Transverse colon (tissue), 4 donors: Measurements from ENCODE around the gene GPC6. TPM values are rescaled to one million over a fixed set of nuclear protein-coding genes. Genes with fewer than 3 reads are reported as not detected.

Source experiments
- DNase-seq: peaks from one replicate; pipeline ENCODE4 v3.0.0-alpha.2; 2019
- H3K27ac ChIP-seq, 4 donors: fragments of 200-600 bp; sonication (generic); 2 replicates each; pipeline ENCODE4 v1.5.1; 2016 to 2018; ENCODE audit warnings: inconsistent platforms in 4 of 4
- H3K27me3 ChIP-seq: fragments of 200-600 bp; sonication (generic); 2 replicates; pipeline ENCODE4 v1.5.1; 2017; ENCODE audit warnings: inconsistent platforms
- H3K36me3 ChIP-seq, 4 donors: fragments of 200-600 bp; sonication (generic); 2 replicates each; pipeline ENCODE4 v1.5.1; 2017 to 2019; ENCODE audit warnings: inconsistent platforms in 4 of 4
- H3K4me1 ChIP-seq, 4 donors: fragments of 200-600 bp; sonication (generic); 2 replicates each; pipeline ENCODE4 v1.5.1; 2017 to 2020; ENCODE audit warnings: inconsistent platforms in 4 of 4
- H3K4me3 ChIP-seq, 4 donors: fragments of 200-600 bp; sonication (generic); 1 replicate in 1 of 4; 2 replicates in 3 of 4; pipeline versions ENCODE4 v1.5.1 to v1.6.1; 2017 to 2019; ENCODE audit warnings: inconsistent platforms in 4 of 4
- H3K9me3 ChIP-seq, 2 donors: fragments of 200-600 bp; sonication (generic); 2 replicates each; pipeline ENCODE4 v1.5.1; 2017 to 2019; ENCODE audit warnings: inconsistent platforms in 2 of 2
- EP300 ChIP-seq: sonication (generic); formaldehyde crosslinking; IDR thresholded peaks from one replicate; pipeline ENCODE4 v1.6.1; 2017; ENCODE audit warnings: antibody characterized with exemption, low read depth
- POLR2A ChIP-seq: fragments of 450-650 bp; IDR thresholded peaks from one replicate; pipeline ENCODE4 v1.6.1; 2016; ENCODE audit warnings: antibody characterized with exemption, mild to moderate bottlenecking, moderate library complexity
- POLR2AphosphoS5 ChIP-seq, 3 donors: sonication (generic); formaldehyde crosslinking; IDR thresholded peaks; one replicate each; pipeline ENCODE4 v1.6.1; 2016; ENCODE audit warnings: antibody characterized with exemption in 3 of 3
- WGBS, 2 donors: methylation state at CpG; one replicate each; pipeline ENCODE4 v1.1.5; 2018; ENCODE audit warnings: low coverage in 1 of 2; 5-methylcytosine and 5-hydroxymethylcytosine counted together
- in situ Hi-C, 4 donors: fragments of 200-750 bp; cut with MboI; loops; one replicate each; pipeline versions ENCODE4 v1.15.0 to v1.15.1; 2017; ENCODE audit warnings: low sequenced_read_pairs in 3 of 4, low pct_ligation_motif_present in 1 of 4, low pct_unique_long_range_greater_than_20kb in 1 of 4
- intact Hi-C: fragments of 100-400 bp; cut with DNase I; formaldehyde crosslinking; loops from one replicate; pipeline ENCODE4 v1.15.1; 2023; ENCODE audit warnings: low total_unique reads
- total RNA-seq, 4 donors: library from RNA; depleted of rRNA; stranded (reverse); fragments of >200 nt; gene quantifications; one replicate each; pipeline ENCODE4 v1.1.0, GENCODE V29; 2016
- TF ChIP-seq, protein P1 (sequence below), 5 experiments: fragments of 200-600 bp in 3 of 5; fragments of 450-650 bp in 2 of 5; sonication (generic) in 3 of 5; IDR thresholded peaks; 1 replicate in 2 of 5; 2 replicates in 3 of 5; pipeline ENCODE4 v1.5.1; 2016 to 2017; ENCODE audit warnings: antibody characterized with exemption in 5 of 5, inconsistent platforms in 3 of 5, mild to moderate bottlenecking in 2 of 5, moderate library complexity in 1 of 5

The GPC6 gene
- total RNA-seq, 4 donors from 2014 or later = 0.75 to 5.7 (median 4.0) TPM

- intact Hi-C loops = no loop called here
- in situ Hi-C loops = no loop called here
- no peak overlapping the region for H3K27ac ChIP-seq
Observed at GRCh38 chr13:94181461-94182107, 955.0 kb downstream of the GPC6 start.

DNA sequence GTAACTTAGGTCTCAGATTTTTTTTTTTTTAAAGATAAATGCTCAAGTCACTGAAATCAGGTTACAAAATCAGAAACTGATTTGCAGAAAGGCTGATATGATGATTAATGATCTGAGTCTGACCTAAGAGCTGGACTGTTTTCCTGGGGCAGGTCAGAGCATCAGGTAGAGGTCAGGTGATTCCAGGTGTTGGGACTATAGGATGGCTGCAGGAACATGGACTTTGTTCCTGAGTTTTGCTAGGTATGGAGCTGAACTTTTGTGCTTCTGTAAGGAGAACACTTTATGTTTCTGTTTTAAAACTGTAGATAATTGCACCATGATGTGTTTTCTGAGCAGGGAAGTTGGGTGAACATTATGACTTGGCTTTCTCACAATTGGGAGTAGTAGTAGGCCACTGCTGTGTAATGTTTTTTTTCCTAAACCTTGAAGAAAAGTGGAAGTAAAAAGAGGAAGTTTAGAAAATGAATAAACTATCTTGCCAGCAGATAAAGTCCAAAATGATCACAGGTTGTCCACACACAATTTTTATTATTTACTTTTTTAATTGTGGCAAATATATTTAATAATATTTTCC, 955.7 kb downstream of the GPC6 start:
- Histone ChIP-seq H3K36me3 (no peaks in the 10 kb centered on the region), H3K4me3 (no peak overlapping the region), H3K4me1 (peaks cover 0 to 9% (median 2%) of the 10 kb centered on the region in 4 donors), H3K27me3 (no peaks in the 10 kb centered on the region), H3K9me3 (no peaks in the 10 kb centered on the region), H3K27ac (no peak overlapping the region)
- DNase-seq = no peak
- intact Hi-C loops (no loop called here), in situ Hi-C loops (no loop called here)
- TF ChIP-seq POLR2AphosphoS5 (IDR thresholded peaks at IDR 0.05) (no peak), EP300 (no peak), POLR2A (no peak)
- TF ChIP-seq, protein P1, sequence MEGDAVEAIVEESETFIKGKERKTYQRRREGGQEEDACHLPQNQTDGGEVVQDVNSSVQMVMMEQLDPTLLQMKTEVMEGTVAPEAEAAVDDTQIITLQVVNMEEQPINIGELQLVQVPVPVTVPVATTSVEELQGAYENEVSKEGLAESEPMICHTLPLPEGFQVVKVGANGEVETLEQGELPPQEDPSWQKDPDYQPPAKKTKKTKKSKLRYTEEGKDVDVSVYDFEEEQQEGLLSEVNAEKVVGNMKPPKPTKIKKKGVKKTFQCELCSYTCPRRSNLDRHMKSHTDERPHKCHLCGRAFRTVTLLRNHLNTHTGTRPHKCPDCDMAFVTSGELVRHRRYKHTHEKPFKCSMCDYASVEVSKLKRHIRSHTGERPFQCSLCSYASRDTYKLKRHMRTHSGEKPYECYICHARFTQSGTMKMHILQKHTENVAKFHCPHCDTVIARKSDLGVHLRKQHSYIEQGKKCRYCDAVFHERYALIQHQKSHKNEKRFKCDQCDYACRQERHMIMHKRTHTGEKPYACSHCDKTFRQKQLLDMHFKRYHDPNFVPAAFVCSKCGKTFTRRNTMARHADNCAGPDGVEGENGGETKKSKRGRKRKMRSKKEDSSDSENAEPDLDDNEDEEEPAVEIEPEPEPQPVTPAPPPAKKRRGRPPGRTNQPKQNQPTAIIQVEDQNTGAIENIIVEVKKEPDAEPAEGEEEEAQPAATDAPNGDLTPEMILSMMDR (IDR thresholded peaks at IDR 0.05) = no peak

More at GRCh38 chr13:94181461-94182107, 955.0 kb downstream of the GPC6 start:
- H3K9me3 ChIP-seq = no peaks in the 10 kb centered on the region
- H3K4me3 ChIP-seq = no peak overlapping the region
- DNase-seq = no peak
- H3K27me3 ChIP-seq = no peaks in the 10 kb centered on the region
- WGBS, 2 donors = 69 to 88% methylated on average over 1 of the region's 1 CpG
- no peaks in the 10 kb centered on the region for H3K36me3 ChIP-seq
- TF ChIP-seq POLR2A (no peak), POLR2AphosphoS5 (IDR thresholded peaks at IDR 0.05) (no peak), EP300 (no peak)
- TF ChIP-seq, protein P1 (IDR thresholded peaks at IDR 0.05) = no peak
- H3K4me1 ChIP-seq = peaks cover 0 to 9% (median 2%) of the 10 kb centered on the region in 4 donors

- H3K4me3 ChIP-seq = no peak overlapping the region
- TF ChIP-seq POLR2AphosphoS5 (IDR thresholded peaks at IDR 0.05) = no peak
- TF ChIP-seq EP300 = no peak
- TF ChIP-seq, protein P1 (IDR thresholded peaks at IDR 0.05) = no peak
- TF ChIP-seq POLR2A = no peak
- no peaks in the 10 kb centered on the region for H3K27me3 ChIP-seq
- H3K9me3 ChIP-seq = no peaks in the 10 kb centered on the region
- no peak overlapping the region for H3K27ac ChIP-seq
- H3K36me3 ChIP-seq = no peaks in the 10 kb centered on the region
- DNase-seq = no peak
- intact Hi-C loops = no loop called here
- in situ Hi-C loops = no loop called here
- H3K4me1 ChIP-seq = peaks cover 0 to 3% (median 0%) of the 10 kb centered on the region in 4 donors
- 79 to 86% methylated on average over 3 of the region's 3 CpGs for WGBS, 2 donors
Observed at GRCh38 chr13:94186470-94186869, 959.9 kb downstream of the GPC6 start.

DNA sequence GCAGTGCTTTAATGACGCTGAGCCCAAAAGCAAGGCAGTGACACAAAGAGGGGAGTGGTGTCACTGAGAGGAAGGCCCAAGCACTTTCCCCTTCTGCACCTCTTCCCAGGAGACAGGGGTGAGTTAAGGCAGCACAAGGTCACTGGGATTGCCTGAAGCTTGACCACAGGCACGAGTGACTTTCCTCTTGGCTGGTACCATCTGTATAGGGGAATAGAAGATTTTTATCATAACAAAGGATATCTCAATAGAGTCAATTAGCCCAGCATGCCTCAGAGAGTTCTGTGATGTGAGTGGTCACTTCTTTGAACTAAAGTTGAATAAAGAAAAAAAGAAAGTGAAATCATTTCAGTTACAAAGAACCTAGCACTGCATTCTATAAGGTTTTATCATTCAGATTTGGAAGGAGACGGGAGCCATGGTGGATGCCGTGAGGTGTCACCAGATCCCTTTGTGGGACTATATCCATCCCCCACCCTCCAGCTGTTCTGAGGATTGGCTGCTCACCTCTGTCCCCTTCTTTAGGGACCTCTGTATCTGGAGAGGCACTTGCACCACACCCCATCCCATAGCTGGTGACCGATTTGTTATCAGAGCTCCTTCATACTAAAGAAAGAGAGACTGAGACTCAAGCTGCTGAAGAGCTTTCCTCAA, 961.7 kb downstream of the GPC6 start:
- Histone ChIP-seq H3K4me3 (no peak overlapping the region), H3K27me3 (no peaks in the 10 kb centered on the region), H3K36me3 (no peaks in the 10 kb centered on the region), H3K9me3 (no peaks in the 10 kb centered on the region), H3K4me1 (no peaks in the 10 kb centered on the region), H3K27ac (no peak overlapping the region)
- intact Hi-C loops (no loop called here), in situ Hi-C loops (no loop called here)
- WGBS, 2 donors = 69 to 88% methylated on average over 3 to 5 of the region's 5 CpGs
- DNase-seq = no peak
- TF ChIP-seq EP300 (no peak), POLR2AphosphoS5 (IDR thresholded peaks at IDR 0.05) (no peak), POLR2A (no peak)
- TF ChIP-seq, protein P1 (IDR thresholded peaks at IDR 0.05) = no peak
